PC-9 (cell line): ENCODE data around the gene BCR. TPM values are rescaled to one million over a fixed set of nuclear protein-coding genes. Genes with fewer than 3 reads are reported as not detected.

Experiments
- BruUV-seq: library from RNA; stranded (reverse); fragments of 400-500 nt; replicated peaks from 2 replicates; lab custom pipeline; 2021; lab: Mats Ljungman, UMichigan
- CTCF ChIA-PET: fragments of 300-600 bp; sonication (Branson Sonifier 250); formaldehyde crosslinking; loops from one replicate; lab custom pipeline; 2022; ENCODE audit warnings: antibody characterized with exemption; lab: Charles Lee
- POLR2A ChIA-PET: fragments of 300-600 bp; sonication (Branson Sonifier 250); formaldehyde crosslinking; loops from one replicate; lab custom pipeline; 2022; ENCODE audit warnings: antibody characterized with exemption; ENCODE audit not compliant: unreplicated experiment; lab: Charles Lee
- DNase-seq, 2 experiments: peaks; one replicate each; pipeline versions ENCODE4 v3.0.0 to v3.0.0-alpha.2; 2015 to 2022; ENCODE audit warnings: mixed read lengths in 1 of 2
- H2AFZ ChIP-seq: fragments of 200-600 bp; sonication (generic); 2 replicates; pipeline ENCODE4 v1.8.1; 2017; ENCODE audit warnings: antibody characterized with exemption
- H3F3A ChIP-seq: fragments of 200-600 bp; sonication (generic); 2 replicates; pipeline ENCODE4 v1.8.1; 2017; ENCODE audit warnings: antibody characterized with exemption, mild to moderate bottlenecking, low read depth; ENCODE audit not compliant: insufficient read depth
- H3K27ac ChIP-seq: fragments of 200-600 bp; sonication (generic); 2 replicates; pipeline ENCODE4 v1.6.1; 2016; ENCODE audit warnings: mixed run types
- H3K27me3 ChIP-seq: fragments of 200-600 bp; sonication (generic); 2 replicates; pipeline ENCODE4 v1.6.1; 2016; ENCODE audit warnings: low read depth, mixed run types; ENCODE audit not compliant: insufficient read depth
- H3K36me3 ChIP-seq: fragments of 200-600 bp; sonication (generic); 2 replicates; pipeline ENCODE4 v1.6.1; 2016; ENCODE audit warnings: low read depth, mixed run types
- H3K4me1 ChIP-seq: fragments of 200-600 bp; sonication (generic); replicated peaks from 2 replicates; pipeline ENCODE4 v1.6.1; 2016; ENCODE audit warnings: mixed run types; ENCODE audit not compliant: insufficient read depth
- H3K4me2 ChIP-seq: fragments of 200-600 bp; sonication (generic); 2 replicates; pipeline ENCODE4 v1.6.1; 2017; ENCODE audit warnings: mixed run types
- H3K4me3 ChIP-seq: fragments of 200-600 bp; sonication (generic); 2 replicates; pipeline ENCODE4 v1.6.1; 2016; ENCODE audit warnings: mixed run types
- H3K79me2 ChIP-seq: fragments of 200-600 bp; sonication (generic); 2 replicates; pipeline ENCODE4 v1.6.1; 2017; ENCODE audit warnings: low read depth, mixed run types
- H3K9me2 ChIP-seq: fragments of 200-600 bp; sonication (generic); 2 replicates; pipeline ENCODE4 v1.8.1; 2017; ENCODE audit warnings: mild to moderate bottlenecking; ENCODE audit not compliant: insufficient read depth
- H3K9me3 ChIP-seq: fragments of 200-600 bp; sonication (generic); 2 replicates; pipeline ENCODE4 v1.8.1; 2016; ENCODE audit warnings: low read depth; ENCODE audit not compliant: insufficient read depth
- H4K20me1 ChIP-seq: fragments of 200-600 bp; sonication (generic); 2 replicates; pipeline ENCODE4 v1.8.1; 2017; ENCODE audit not compliant: insufficient read depth
- EZH2 ChIP-seq: fragments of 200-600 bp; sonication (generic); IDR thresholded peaks from 2 replicates; pipeline ENCODE4 v1.8.0; 2017; ENCODE audit warnings: antibody characterized with exemption, low read depth
- intact Hi-C: fragments of 100-400 bp; cut with micrococcal nuclease; formaldehyde crosslinking; loops from one replicate; pipeline ENCODE4 v1.10.0; 2022; ENCODE audit not compliant: unreplicated experiment
- total RNA-seq: library from RNA; stranded (reverse); gene quantifications from 2 replicates; pipeline ENCODE4 v1.2.3, GENCODE V29; 2021
- TF ChIP-seq, protein P1 (sequence below): fragments of 200-600 bp; sonication (generic); conservative IDR thresholded peaks from 2 replicates; pipeline ENCODE4 v1.6.1; 2017; ENCODE audit warnings: mixed run types, antibody characterized with exemption, mild to moderate bottlenecking, moderate library complexity

Gene BCR
- total RNA-seq, 1 experiment from 2014 or later: 47.8 TPM

GRCh38 chr22:23218867-23219251, 38.5 kb downstream of the BCR start:
- TF ChIP-seq, protein P1, sequence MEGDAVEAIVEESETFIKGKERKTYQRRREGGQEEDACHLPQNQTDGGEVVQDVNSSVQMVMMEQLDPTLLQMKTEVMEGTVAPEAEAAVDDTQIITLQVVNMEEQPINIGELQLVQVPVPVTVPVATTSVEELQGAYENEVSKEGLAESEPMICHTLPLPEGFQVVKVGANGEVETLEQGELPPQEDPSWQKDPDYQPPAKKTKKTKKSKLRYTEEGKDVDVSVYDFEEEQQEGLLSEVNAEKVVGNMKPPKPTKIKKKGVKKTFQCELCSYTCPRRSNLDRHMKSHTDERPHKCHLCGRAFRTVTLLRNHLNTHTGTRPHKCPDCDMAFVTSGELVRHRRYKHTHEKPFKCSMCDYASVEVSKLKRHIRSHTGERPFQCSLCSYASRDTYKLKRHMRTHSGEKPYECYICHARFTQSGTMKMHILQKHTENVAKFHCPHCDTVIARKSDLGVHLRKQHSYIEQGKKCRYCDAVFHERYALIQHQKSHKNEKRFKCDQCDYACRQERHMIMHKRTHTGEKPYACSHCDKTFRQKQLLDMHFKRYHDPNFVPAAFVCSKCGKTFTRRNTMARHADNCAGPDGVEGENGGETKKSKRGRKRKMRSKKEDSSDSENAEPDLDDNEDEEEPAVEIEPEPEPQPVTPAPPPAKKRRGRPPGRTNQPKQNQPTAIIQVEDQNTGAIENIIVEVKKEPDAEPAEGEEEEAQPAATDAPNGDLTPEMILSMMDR: no peak
- H3K27ac ChIP-seq: no peak overlapping the region
- no TSS peak for BruUV-seq
- H3K36me3 ChIP-seq: no peaks in the 10 kb centered on the region
- no peaks in the 10 kb centered on the region for H3K9me2 ChIP-seq
- H3K9me3 ChIP-seq: no peaks in the 10 kb centered on the region
- peaks cover 16% of the 10 kb centered on the region for H4K20me1 ChIP-seq
- CTCF ChIA-PET: no interaction called here
- no peaks in the 10 kb centered on the region for H3K27me3 ChIP-seq
- no peak overlapping the region for H2AFZ ChIP-seq
- intact Hi-C loops: loop anchor here (2.0 kb wide), 1 partner anchor 36 kb away; no protein-coding TSS in a partner anchor
- H3K4me1 ChIP-seq: peaks cover 60% of the 10 kb centered on the region
- H3K4me3 ChIP-seq: no peak overlapping the region
- peaks cover 100% of the 10 kb centered on the region for H3K79me2 ChIP-seq
- POLR2A ChIA-PET: no interaction called here
- H3K4me2 ChIP-seq: no peak overlapping the region
- DNase-seq: peak in 1 of 2 experiments; percentile 57
- peaks cover 12% of the 10 kb centered on the region; the same call in 1 of the 2 replicates for H3F3A ChIP-seq

DNA sequence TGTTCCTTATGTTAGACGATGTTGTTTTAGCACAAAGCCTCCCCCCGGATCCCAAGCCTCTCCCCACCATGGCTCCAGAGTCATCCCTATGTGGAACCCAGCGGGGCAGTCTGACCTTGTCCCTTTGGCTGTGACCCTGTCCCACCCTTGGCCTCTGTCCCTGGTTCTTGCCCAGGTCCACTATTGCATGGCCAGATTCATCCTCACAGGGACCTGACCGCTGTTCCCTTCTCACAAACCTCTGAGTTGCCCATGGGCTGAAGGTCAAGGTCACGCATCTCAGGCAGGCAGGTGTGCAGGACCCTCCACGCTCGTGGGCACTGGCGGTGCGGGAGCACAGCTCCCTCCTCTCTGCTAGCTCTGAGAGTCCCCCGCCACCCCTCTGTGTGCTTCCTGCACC, 39.0 kb downstream of the BCR start:
- CTCF ChIA-PET: no interaction called here
- Histone ChIP-seq H3K27ac (no peak overlapping the region), H3K4me2 (peak overlapping the region; percentile 58; the same call in 1 of the 2 replicates), H3K4me3 (no peak overlapping the region), H3K36me3 (no peaks in the 10 kb centered on the region), H3K4me1 (peaks cover 64% of the 10 kb centered on the region), H3K27me3 (no peaks in the 10 kb centered on the region), H3K9me2 (no peaks in the 10 kb centered on the region), H4K20me1 (peaks cover 15% of the 10 kb centered on the region), H3K79me2 (peaks cover 100% of the 10 kb centered on the region), H3K9me3 (no peaks in the 10 kb centered on the region), H2AFZ (no peak overlapping the region), H3F3A (peaks cover 15% of the 10 kb centered on the region; the same call in 1 of the 2 replicates)
- DNase-seq: no peak
- intact Hi-C loops: loop anchor here (2.0 kb wide), 1 partner anchor 37 kb away; no protein-coding TSS in a partner anchor
- POLR2A ChIA-PET: interaction anchor here (0.6 kb wide), 1 partner anchor 60 kb away, joined by 5 read pairs; no protein-coding TSS in a partner anchor
- no peak for TF ChIP-seq EZH2
- TF ChIP-seq, protein P1: no peak
- BruUV-seq: no TSS peak

- Histone ChIP-seq H3K27ac (0 out of 2 replicates have a peak overlapping the region, but pooled peaks have one; percentile 24), H2AFZ (no peak overlapping the region), H3K9me2 (no peaks in the 10 kb centered on the region), H3K4me3 (no peak overlapping the region), H3K27me3 (no peaks in the 10 kb centered on the region), H3K4me2 (peak overlapping the region; percentile 58), H3K9me3 (no peaks in the 10 kb centered on the region), H4K20me1 (peaks cover 11% of the 10 kb centered on the region), H3F3A (peaks cover 18% of the 10 kb centered on the region), H3K4me1 (peaks cover 67% of the 10 kb centered on the region), H3K79me2 (peaks cover 100% of the 10 kb centered on the region), H3K36me3 (no peaks in the 10 kb centered on the region)
- BruUV-seq: no TSS peak
- intact Hi-C loops: loop anchor here (2.0 kb wide), 1 partner anchor 37 kb away; no protein-coding TSS in a partner anchor
- ChIA-PET CTCF (no interaction called here), POLR2A (interaction anchor here (0.6 kb wide), 1 partner anchor 59 kb away, joined by 5 read pairs; no protein-coding TSS in a partner anchor)
- DNase-seq: peak in 1 of 2 experiments; percentile 33
- TF ChIP-seq, protein P1: no peak
- TF ChIP-seq EZH2: no peak
These were observed 39.6 kb downstream of the BCR start for GRCh38 chr22:23219822-23220484.
